ENCODE results near the gene PDE6H.

Gene PDE6H

DNA sequence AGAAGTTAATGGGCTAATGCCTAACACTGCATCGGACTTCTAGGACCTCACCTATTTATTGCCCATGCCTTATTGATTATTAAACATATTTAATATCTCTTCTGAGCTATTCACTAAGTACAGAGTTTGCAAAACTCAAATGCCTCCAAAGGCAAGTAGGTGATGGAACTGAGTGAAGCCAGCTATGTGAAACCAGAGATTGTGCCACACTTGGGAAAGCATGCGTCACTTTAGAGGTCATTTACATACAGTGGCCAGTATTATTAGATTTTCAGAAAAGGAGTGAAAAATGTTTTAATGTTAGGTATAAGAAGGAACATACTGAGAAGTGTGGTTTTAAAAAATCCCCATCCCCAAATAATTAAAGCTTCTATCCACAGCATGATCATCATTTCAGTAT, 27.7 kb downstream of the PDE6H start:
- no peak overlapping the region for H3K4me3 ChIP-seq (ENCODE audit: low read length, poor library complexity, severe bottlenecking)
- no peaks in the 10 kb centered on the region for H3K9me3 ChIP-seq (ENCODE audit: insufficient read depth, low read depth, low read length)
- no peaks in the 10 kb centered on the region for H3K36me3 ChIP-seq (ENCODE audit: insufficient read depth, low read length)
- H3K9me2 ChIP-seq (replicated peaks; ENCODE audit: low read depth, low read length) = no peaks in the 10 kb centered on the region
- H3K79me2 ChIP-seq (ENCODE audit: insufficient read depth, low read length) = no peaks in the 10 kb centered on the region
- peaks cover 4% of the 10 kb centered on the region for H3K27me3 ChIP-seq (ENCODE audit: insufficient read depth, low read length, poor library complexity, severe bottlenecking)
- no peaks in the 10 kb centered on the region for H4K20me1 ChIP-seq (ENCODE audit: insufficient read depth, low read length, poor library complexity, severe bottlenecking)
- H3F3A ChIP-seq (ENCODE audit: low read depth) = no peaks in the 10 kb centered on the region
- no peak for TF ChIP-seq EZH2phosphoT487 (IDR thresholded peaks at IDR 0.05; ENCODE audit: borderline replicate concordance)
- TF ChIP-seq, protein P1, sequence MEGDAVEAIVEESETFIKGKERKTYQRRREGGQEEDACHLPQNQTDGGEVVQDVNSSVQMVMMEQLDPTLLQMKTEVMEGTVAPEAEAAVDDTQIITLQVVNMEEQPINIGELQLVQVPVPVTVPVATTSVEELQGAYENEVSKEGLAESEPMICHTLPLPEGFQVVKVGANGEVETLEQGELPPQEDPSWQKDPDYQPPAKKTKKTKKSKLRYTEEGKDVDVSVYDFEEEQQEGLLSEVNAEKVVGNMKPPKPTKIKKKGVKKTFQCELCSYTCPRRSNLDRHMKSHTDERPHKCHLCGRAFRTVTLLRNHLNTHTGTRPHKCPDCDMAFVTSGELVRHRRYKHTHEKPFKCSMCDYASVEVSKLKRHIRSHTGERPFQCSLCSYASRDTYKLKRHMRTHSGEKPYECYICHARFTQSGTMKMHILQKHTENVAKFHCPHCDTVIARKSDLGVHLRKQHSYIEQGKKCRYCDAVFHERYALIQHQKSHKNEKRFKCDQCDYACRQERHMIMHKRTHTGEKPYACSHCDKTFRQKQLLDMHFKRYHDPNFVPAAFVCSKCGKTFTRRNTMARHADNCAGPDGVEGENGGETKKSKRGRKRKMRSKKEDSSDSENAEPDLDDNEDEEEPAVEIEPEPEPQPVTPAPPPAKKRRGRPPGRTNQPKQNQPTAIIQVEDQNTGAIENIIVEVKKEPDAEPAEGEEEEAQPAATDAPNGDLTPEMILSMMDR (conservative IDR thresholded peaks at IDR 0.05; ENCODE audit: low read length) = no peak
- H3K9ac ChIP-seq (ENCODE audit: low read depth, low read length, poor library complexity, severe bottlenecking) = no peak overlapping the region
- H3K4me1 ChIP-seq (ENCODE audit: insufficient read depth, low read length, poor library complexity, severe bottlenecking) = peaks cover 2% of the 10 kb centered on the region
- H2AFZ ChIP-seq (ENCODE audit: low read length) = no peak overlapping the region
- H3K4me2 ChIP-seq (ENCODE audit: low read depth, low read length, poor library complexity, severe bottlenecking) = no peak overlapping the region

GRCh38 chr12:15001733-15002382, 29.0 kb downstream of the PDE6H start:
- no peak overlapping the region for H3K9ac ChIP-seq (ENCODE audit: low read depth, low read length, poor library complexity, severe bottlenecking)
- H3K4me1 ChIP-seq (ENCODE audit: insufficient read depth, low read length, poor library complexity, severe bottlenecking) = no peaks in the 10 kb centered on the region
- no peaks in the 10 kb centered on the region for H3K79me2 ChIP-seq (ENCODE audit: insufficient read depth, low read length)
- no peaks in the 10 kb centered on the region for H3K9me3 ChIP-seq (ENCODE audit: insufficient read depth, low read depth, low read length)
- H3K27me3 ChIP-seq (ENCODE audit: insufficient read depth, low read length, poor library complexity, severe bottlenecking) = peaks cover 7% of the 10 kb centered on the region
- H2AFZ ChIP-seq (ENCODE audit: low read length) = no peak overlapping the region
- TF ChIP-seq, protein P1 (conservative IDR thresholded peaks at IDR 0.05; ENCODE audit: low read length) = no peak
- TF ChIP-seq EZH2phosphoT487 (IDR thresholded peaks at IDR 0.05; ENCODE audit: borderline replicate concordance) = no peak
- no peaks in the 10 kb centered on the region for H3F3A ChIP-seq (ENCODE audit: low read depth)
- H3K9me2 ChIP-seq (replicated peaks; ENCODE audit: low read depth, low read length) = no peaks in the 10 kb centered on the region
- no peaks in the 10 kb centered on the region for H3K36me3 ChIP-seq (ENCODE audit: insufficient read depth, low read length)
- no peaks in the 10 kb centered on the region for H4K20me1 ChIP-seq (ENCODE audit: insufficient read depth, low read length, poor library complexity, severe bottlenecking)
- H3K4me3 ChIP-seq (ENCODE audit: low read length, poor library complexity, severe bottlenecking) = no peak overlapping the region
- H3K4me2 ChIP-seq (ENCODE audit: low read depth, low read length, poor library complexity, severe bottlenecking) = no peak overlapping the region

DNA sequence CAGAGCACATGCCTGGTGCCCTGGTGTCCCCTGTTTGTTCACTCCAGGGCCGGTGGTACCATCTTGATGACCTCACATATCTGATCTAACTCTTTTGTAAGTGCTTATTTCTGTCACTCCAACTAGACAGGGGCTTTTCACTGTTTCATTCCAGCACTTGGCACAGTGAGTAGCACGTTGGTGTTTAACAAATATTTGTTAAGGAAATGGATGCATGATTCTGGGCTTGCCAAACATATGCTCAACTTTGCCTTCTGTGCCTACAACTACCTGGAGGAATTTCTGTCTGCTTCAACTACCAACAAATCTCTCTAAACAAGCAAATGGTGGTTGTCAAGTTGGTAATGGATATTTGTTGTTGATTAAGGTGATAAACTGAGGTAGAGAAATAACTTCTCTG, 31.6 kb downstream of the PDE6H start:
- no peak overlapping the region for H2AFZ ChIP-seq (ENCODE audit: low read length)
- H3K27me3 ChIP-seq (ENCODE audit: insufficient read depth, low read length, poor library complexity, severe bottlenecking) = peaks cover 7% of the 10 kb centered on the region
- no peaks in the 10 kb centered on the region for H3K9me3 ChIP-seq (ENCODE audit: insufficient read depth, low read depth, low read length)
- H3K9ac ChIP-seq (ENCODE audit: low read depth, low read length, poor library complexity, severe bottlenecking) = no peak overlapping the region
- H3K4me3 ChIP-seq (ENCODE audit: low read length, poor library complexity, severe bottlenecking) = no peak overlapping the region
- no peaks in the 10 kb centered on the region for H3K9me2 ChIP-seq (replicated peaks; ENCODE audit: low read depth, low read length)
- H3F3A ChIP-seq (ENCODE audit: low read depth) = no peaks in the 10 kb centered on the region
- no peaks in the 10 kb centered on the region for H4K20me1 ChIP-seq (ENCODE audit: insufficient read depth, low read length, poor library complexity, severe bottlenecking)
- no peak for TF ChIP-seq EZH2phosphoT487 (IDR thresholded peaks at IDR 0.05; ENCODE audit: borderline replicate concordance)
- TF ChIP-seq, protein P1 (conservative IDR thresholded peaks at IDR 0.05; ENCODE audit: low read length) = no peak
- H3K36me3 ChIP-seq (ENCODE audit: insufficient read depth, low read length) = no peaks in the 10 kb centered on the region
- no peaks in the 10 kb centered on the region for H3K4me1 ChIP-seq (ENCODE audit: insufficient read depth, low read length, poor library complexity, severe bottlenecking)
- H3K4me2 ChIP-seq (ENCODE audit: low read depth, low read length, poor library complexity, severe bottlenecking) = no peak overlapping the region
- H3K79me2 ChIP-seq (ENCODE audit: insufficient read depth, low read length) = no peaks in the 10 kb centered on the region

Measured in Loucy (cell line).